Activated CD8-positive, alpha-beta memory T cell treated with anti-CD3 and anti-CD28 coated beads for 4 hours (primary cell): ENCODE results near the gene CTAG2.
"Not testable (repeated sequence)": the region's sequence is repeated elsewhere in the genome, so short reads cannot be mapped to it uniquely, and the experiment has no call there.

ENCODE experiments used
- DNase-seq, 2 donors: peaks; one replicate each; pipeline ENCODE4 v3.0.0-alpha.2; 2020; ENCODE audit warnings: low read depth in 2 of 2

CTAG2 gene

GRCh38 chrX:154648931-154649330 is 4.4 kb downstream of the CTAG2 start:
- DNase-seq = no peak

GRCh38 chrX:154645745-154646378 is 7.5 kb downstream of the CTAG2 start:
- not testable (repeated sequence) for DNase-seq

- DNase-seq = not testable (repeated sequence)
Observed at GRCh38 chrX:154643708-154644107, 9.7 kb downstream of the CTAG2 start.

GRCh38 chrX:154641740-154642139 is 11.6 kb downstream of the CTAG2 start:
- DNase-seq = not testable (repeated sequence)

GRCh38 chrX:154633661-154634060 is 19.7 kb downstream of the CTAG2 start:
- not testable (repeated sequence) for DNase-seq

- not testable (repeated sequence) for DNase-seq
Observed at GRCh38 chrX:154630949-154631348, 22.4 kb downstream of the CTAG2 start.

- not testable (repeated sequence) for DNase-seq
Observed at GRCh38 chrX:154628960-154629359, 24.4 kb downstream of the CTAG2 start.

- not testable (repeated sequence) for DNase-seq
Observed at GRCh38 chrX:154620767-154621414, 32.5 kb downstream of the CTAG2 start.

GRCh38 chrX:154619182-154619581 is 34.2 kb downstream of the CTAG2 start, which contains the start of gene CTAG1B:
CTAG1B (minus strand) TSS chrX:154619282; CDS start chrX:154619218, 64 bp downstream.
- not testable (repeated sequence) for DNase-seq

GRCh38 chrX:154613586-154613985 is 39.8 kb downstream of the CTAG2 start:
- not testable (repeated sequence) for DNase-seq

GRCh38 chrX:154611146-154611545 is 42.2 kb downstream of the CTAG2 start:
- not testable (repeated sequence) for DNase-seq

GRCh38 chrX:154608823-154609222 is 44.6 kb downstream of the CTAG2 start:
- DNase-seq = not testable (repeated sequence)

- DNase-seq = not testable (repeated sequence)
Observed at GRCh38 chrX:154607976-154608375, 45.4 kb downstream of the CTAG2 start.

- DNase-seq = no peak
Observed at GRCh38 chrX:154607370-154607769, 46.0 kb downstream of the CTAG2 start.

GRCh38 chrX:154605566-154605965 is 47.8 kb downstream of the CTAG2 start:
- no peak for DNase-seq

- no peak for DNase-seq
Observed at GRCh38 chrX:154603438-154604430, 49.6 kb downstream of the CTAG2 start.

- DNase-seq = no peak
Observed at GRCh38 chrX:154602766-154603437, 50.5 kb downstream of the CTAG2 start.

- DNase-seq = no peak
Observed at GRCh38 chrX:154602226-154602625, 51.2 kb downstream of the CTAG2 start.
